Esophagus (tissue), 2 donors: Measurements from ENCODE around the gene TES. TPM values are rescaled to one million over a fixed set of nuclear protein-coding genes. Genes with fewer than 3 reads are reported as not detected.
"Not testable (repeated sequence)": the region's sequence is repeated elsewhere in the genome, so short reads cannot be mapped to it uniquely, and the experiment has no call there.

Experiments used
- H3K27ac ChIP-seq, 2 donors: one replicate each; pipeline ENCODE4 v1.5.1; 2013; ENCODE audit warnings: low read depth in 2 of 2, mild to moderate bottlenecking in 2 of 2, inconsistent platforms in 1 of 2, low read length in 1 of 2, moderate library complexity in 1 of 2
- H3K27me3 ChIP-seq, 2 donors: one replicate each; pipeline ENCODE4 v1.6.1; 2013; ENCODE audit warnings: low read length in 2 of 2, control low read depth in 1 of 2, mild to moderate bottlenecking in 1 of 2; ENCODE audit not compliant: insufficient read depth in 2 of 2, control insufficient read depth in 1 of 2
- H3K36me3 ChIP-seq, 2 donors: one replicate each; pipeline ENCODE4 v1.6.1; 2013; ENCODE audit warnings: low read length in 1 of 2; ENCODE audit not compliant: control insufficient read depth in 2 of 2, insufficient read depth in 2 of 2
- H3K4me1 ChIP-seq, 2 donors: one replicate each; pipeline ENCODE4 v1.6.1; 2013; ENCODE audit warnings: low read length in 1 of 2; ENCODE audit not compliant: control insufficient read depth in 2 of 2, insufficient read depth in 2 of 2
- H3K4me3 ChIP-seq, 2 donors: one replicate each; pipeline ENCODE4 v1.5.1; 2013; ENCODE audit warnings: low read length in 2 of 2, mild to moderate bottlenecking in 2 of 2, low read depth in 1 of 2, moderate library complexity in 1 of 2
- H3K9me3 ChIP-seq, 2 donors: one replicate each; pipeline ENCODE4 v1.6.1; 2013; ENCODE audit warnings: mild to moderate bottlenecking in 2 of 2, low read depth in 1 of 2, low read length in 1 of 2, moderate library complexity in 1 of 2; ENCODE audit not compliant: control insufficient read depth in 2 of 2, insufficient read depth in 1 of 2
- WGBS, 2 donors: extraction: QIAGEN DNeasy Blood & Tissue Kit; methylation state at CpG; one replicate each; pipeline ENCODE4 v1.1.7; 2013; 5-methylcytosine and 5-hydroxymethylcytosine counted together
- polyA plus RNA-seq, 2 donors: library from polyadenylated mRNA; stranded (reverse); fragments of 200-250 nt; gene quantifications; one replicate each; pipeline ENCODE4 v1.2.3, GENCODE V29; 2013
- donor health status: healthy with polysubstance abuse.
- donor health status: Bipolar disorder and iron deficiency.

TES gene
- polyA plus RNA-seq, 2 donors: 22.8 to 50.5 TPM

DNA sequence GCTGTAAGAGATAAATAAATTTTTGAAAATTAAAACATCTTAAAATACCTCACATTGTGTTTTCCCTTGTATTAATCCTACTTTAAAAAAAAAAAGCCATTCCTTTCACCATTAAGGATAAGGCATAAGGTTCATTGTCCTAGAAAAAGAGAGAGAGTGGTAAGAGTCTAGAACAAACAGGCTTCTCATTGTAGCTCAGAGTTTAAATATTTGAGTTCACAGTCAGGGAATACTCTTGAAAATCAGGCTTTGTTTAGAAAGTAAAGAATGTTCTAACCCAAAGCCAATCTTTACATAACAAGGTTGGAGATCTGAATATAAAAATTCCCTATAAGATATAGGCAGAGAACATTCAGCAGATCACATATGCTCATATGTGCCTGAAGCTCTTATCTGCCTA is 40.2 kb upstream of the TES start:
- H3K9me3 ChIP-seq: no peaks in the 10 kb centered on the region

GRCh38 chr7:116171094-116171493 is 39.2 kb upstream of the TES start:
- WGBS, 2 donors: 55 to 64% methylated on average over 2 of the region's 2 CpGs

More for the DNA sequence above, 40.2 kb upstream of the TES start:
- H3K27ac ChIP-seq: no peak overlapping the region
- no peaks in the 10 kb centered on the region for H3K36me3 ChIP-seq
- H3K4me3 ChIP-seq: no peak overlapping the region
- no peaks in the 10 kb centered on the region for H3K4me1 ChIP-seq
- H3K27me3 ChIP-seq: peaks cover 0 to 2% of the 10 kb centered on the region in 2 donors

DNA sequence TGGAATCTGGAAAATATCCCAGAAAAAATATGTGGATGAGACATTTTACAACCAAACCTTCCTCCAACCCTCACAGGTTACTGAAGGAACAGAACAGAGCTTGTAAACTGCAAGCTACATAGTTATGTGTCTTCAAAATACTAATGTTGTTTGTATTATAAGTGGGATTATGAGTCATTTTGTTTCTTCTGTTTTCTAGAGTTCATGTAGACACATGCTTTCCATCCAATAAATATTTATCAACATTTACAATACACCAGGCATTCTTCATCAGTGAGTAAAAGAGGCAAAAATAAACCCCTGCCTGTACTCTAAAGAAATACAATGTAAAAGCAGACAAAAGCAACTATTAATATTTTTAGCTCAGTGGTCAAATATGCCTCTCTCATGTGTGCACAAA is 38.0 kb upstream of the TES start:
- Histone ChIP-seq H3K27me3 (peaks cover 0 to 2% of the 10 kb centered on the region in 2 donors), H3K4me1 (no peaks in the 10 kb centered on the region), H3K36me3 (no peaks in the 10 kb centered on the region), H3K27ac (no peak overlapping the region), H3K9me3 (no peaks in the 10 kb centered on the region), H3K4me3 (no peak overlapping the region)

More at GRCh38 chr7:116171094-116171493, 39.2 kb upstream of the TES start:
- Histone ChIP-seq H3K27ac (no peak overlapping the region), H3K36me3 (no peaks in the 10 kb centered on the region), H3K9me3 (no peaks in the 10 kb centered on the region), H3K4me3 (no peak overlapping the region), H3K27me3 (peaks cover 0 to 2% of the 10 kb centered on the region in 2 donors), H3K4me1 (no peaks in the 10 kb centered on the region)

DNA sequence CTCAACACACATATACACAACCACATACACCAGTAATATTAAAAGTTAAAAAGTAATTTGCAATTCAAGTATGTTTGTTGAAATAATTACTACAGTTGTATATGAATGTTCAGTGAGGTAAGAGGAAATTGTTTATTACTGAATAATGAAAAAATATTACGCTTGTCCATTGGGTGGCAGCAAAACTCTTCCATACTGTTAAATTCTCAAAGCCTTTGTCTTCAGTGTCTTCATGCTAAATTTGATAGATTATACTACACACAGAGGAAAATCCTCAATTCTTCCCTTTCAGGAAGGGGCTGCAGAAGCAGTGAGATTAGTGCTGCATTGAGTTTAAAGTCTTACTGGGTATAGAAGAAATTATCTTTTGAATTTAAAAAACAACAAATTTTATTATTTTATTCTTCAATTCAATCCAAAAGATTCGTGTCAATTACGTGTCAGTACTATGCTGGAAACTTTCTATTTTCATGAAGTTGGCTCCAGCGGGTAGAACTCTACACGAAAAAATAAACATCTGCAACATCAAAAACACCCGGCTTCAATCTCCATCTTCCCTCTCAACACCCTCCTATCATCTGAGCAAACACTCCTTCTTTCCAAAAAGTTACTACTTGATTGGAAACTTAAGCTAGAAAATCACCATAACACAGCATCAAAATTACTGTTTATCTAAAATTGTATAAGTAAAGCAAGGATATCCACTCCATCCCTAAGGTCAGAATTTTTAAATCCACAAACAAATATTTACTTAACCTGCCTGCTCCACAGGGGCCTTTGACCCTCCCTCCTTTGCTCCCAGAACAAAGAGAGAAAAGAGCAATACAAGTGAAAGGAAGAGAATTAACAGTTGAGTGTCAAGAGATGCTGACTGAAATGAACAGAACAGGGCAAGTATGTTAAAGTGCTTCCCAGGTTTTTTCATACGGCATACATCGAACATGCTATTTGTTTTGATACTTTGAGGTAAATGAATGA is 37.0 kb upstream of the TES start:
- no peaks in the 10 kb centered on the region for H3K9me3 ChIP-seq
- H3K4me1 ChIP-seq: no peaks in the 10 kb centered on the region
- peaks cover 0 to 2% of the 10 kb centered on the region in 2 donors for H3K27me3 ChIP-seq
- no peak overlapping the region for H3K4me3 ChIP-seq
- H3K27ac ChIP-seq: no peak overlapping the region
- 58 to 64% methylated on average over 8 of the region's 8 CpGs for WGBS, 2 donors
- no peaks in the 10 kb centered on the region for H3K36me3 ChIP-seq

GRCh38 chr7:116175095-116175494 is 35.2 kb upstream of the TES start:
- WGBS, 2 donors: 93 to 94% methylated on average over 3 of the region's 3 CpGs
- H3K36me3 ChIP-seq, H3K4me3 ChIP-seq, H3K9me3 ChIP-seq, H3K4me1 ChIP-seq, H3K27ac ChIP-seq, H3K27me3 ChIP-seq: not testable (repeated sequence)

DNA sequence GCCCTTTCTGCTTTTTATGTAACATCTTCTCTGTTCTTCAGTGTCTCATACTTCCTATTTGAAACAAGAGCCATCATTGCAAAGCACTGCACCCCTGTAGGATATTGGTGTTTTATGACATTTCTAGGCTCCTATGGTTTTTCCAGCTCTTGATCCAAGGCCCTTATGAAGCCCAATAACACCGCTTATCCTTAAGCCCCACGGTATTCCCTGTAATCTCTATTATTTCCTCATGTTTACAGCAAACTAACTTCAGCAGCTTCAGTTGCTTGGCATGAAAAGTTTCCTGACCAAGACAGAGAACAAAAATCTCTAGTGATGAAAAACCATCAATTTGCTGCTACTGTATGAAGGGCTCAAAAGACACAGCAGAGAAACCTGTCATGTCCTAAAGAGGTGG is 34.1 kb upstream of the TES start:
- H3K9me3 ChIP-seq: no peaks in the 10 kb centered on the region
- no peaks in the 10 kb centered on the region for H3K4me1 ChIP-seq
- no peak overlapping the region for H3K27ac ChIP-seq
- H3K4me3 ChIP-seq: no peak overlapping the region
- H3K27me3 ChIP-seq: no peaks in the 10 kb centered on the region
- 70 to 85% methylated on average over 2 of the region's 2 CpGs for WGBS, 2 donors
- H3K36me3 ChIP-seq: no peaks in the 10 kb centered on the region

- Histone ChIP-seq H3K4me1 (no peaks in the 10 kb centered on the region), H3K9me3 (no peaks in the 10 kb centered on the region), H3K4me3 (no peak overlapping the region), H3K36me3 (no peaks in the 10 kb centered on the region), H3K27me3 (no peaks in the 10 kb centered on the region), H3K27ac (no peak overlapping the region)
- 66 to 71% methylated on average over 3 of the region's 3 CpGs for WGBS, 2 donors
Observed at GRCh38 chr7:116177009-116177408, 33.3 kb upstream of the TES start.

- WGBS, 2 donors: 56 to 64% methylated on average over 2 of the region's 2 CpGs
- H3K27me3 ChIP-seq: no peaks in the 10 kb centered on the region
- no peaks in the 10 kb centered on the region for H3K9me3 ChIP-seq
- no peak overlapping the region for H3K27ac ChIP-seq
- H3K4me1 ChIP-seq: no peaks in the 10 kb centered on the region
- H3K4me3 ChIP-seq: no peak overlapping the region
- no peaks in the 10 kb centered on the region for H3K36me3 ChIP-seq
Observed at GRCh38 chr7:116180302-116180701, 30.0 kb upstream of the TES start.

GRCh38 chr7:116182023-116182422 is 28.3 kb upstream of the TES start:
- H3K36me3 ChIP-seq: no peaks in the 10 kb centered on the region
- H3K4me1 ChIP-seq: no peaks in the 10 kb centered on the region
- no peak overlapping the region for H3K4me3 ChIP-seq
- H3K9me3 ChIP-seq: peaks cover 0 to 4% of the 10 kb centered on the region in 2 donors
- H3K27ac ChIP-seq: no peak overlapping the region
- H3K27me3 ChIP-seq: no peaks in the 10 kb centered on the region
- 92 to 97% methylated on average over 30 of the region's 30 CpGs for WGBS, 2 donors

DNA sequence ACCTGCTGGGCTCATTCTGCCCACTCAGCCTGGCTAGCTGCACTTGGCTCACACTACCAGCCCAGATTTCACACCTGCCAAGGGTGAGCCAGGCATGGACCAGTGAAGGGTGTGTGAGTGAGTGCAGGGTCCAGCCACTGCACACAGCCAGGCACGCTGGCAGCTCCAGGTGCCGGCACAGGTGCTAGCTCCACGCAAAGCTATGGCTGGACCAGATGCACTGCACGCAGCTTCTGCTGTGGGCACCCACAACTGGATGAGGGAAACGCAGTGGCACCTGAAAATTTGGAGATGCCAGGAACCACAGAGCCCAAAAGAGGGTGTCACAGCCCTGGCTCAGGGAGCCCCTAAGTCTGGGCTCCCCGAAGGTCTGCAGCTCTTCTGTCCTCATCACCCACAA is 24.9 kb upstream of the TES start:
- WGBS, 2 donors: 93% methylated on average over 6 of the region's 6 CpGs

More for the DNA sequence above, 24.9 kb upstream of the TES start:
- no peaks in the 10 kb centered on the region for H3K27me3 ChIP-seq
- H3K36me3 ChIP-seq: no peaks in the 10 kb centered on the region
- H3K27ac ChIP-seq: no peak overlapping the region
- H3K9me3 ChIP-seq: peaks cover 0 to 4% of the 10 kb centered on the region in 2 donors
- no peaks in the 10 kb centered on the region for H3K4me1 ChIP-seq
- H3K4me3 ChIP-seq: no peak overlapping the region
